H1 (cell line): ENCODE data around the gene LY6G5C. TPM values are rescaled to one million over a fixed set of nuclear protein-coding genes. Genes with fewer than 3 reads are reported as not detected.

Source experiments
- CTCF ChIP-seq, 3 experiments: IDR thresholded peaks; 1 replicate in 2 of 3; 2 replicates in 1 of 3; pipeline versions ENCODE4 v1.5.1 to v1.6.1; 2011; ENCODE audit warnings: low read length in 3 of 3, mild to moderate bottlenecking in 3 of 3, inconsistent platforms in 2 of 3, low read depth in 1 of 3, moderate library complexity in 1 of 3; ENCODE audit not compliant: insufficient read depth in 1 of 3; ENCODE audit errors: control extremely low read depth in 1 of 3
- JUND ChIP-seq: IDR thresholded peaks from 2 replicates; pipeline ENCODE4 v1.6.1; 2011; ENCODE audit warnings: mild to moderate bottlenecking, improper control_type of control experiment, low read length
- RAD21 ChIP-seq, 2 experiments: IDR thresholded peaks in 1 of 2; conservative IDR thresholded peaks in 1 of 2; 2 replicates each; pipeline ENCODE4 v1.6.1; 2011; ENCODE audit warnings: low read depth in 2 of 2, low read length in 2 of 2, improper control_type of control experiment in 1 of 2, inconsistent platforms in 1 of 2, mild to moderate bottlenecking in 1 of 2, moderate library complexity in 1 of 2
- TAF1 ChIP-seq: IDR thresholded peaks from 2 replicates; pipeline ENCODE4 v1.6.1; 2011; ENCODE audit warnings: mild to moderate bottlenecking, low read depth, low read length
- YY1 ChIP-seq: IDR thresholded peaks from 2 replicates; pipeline ENCODE4 v1.6.1; 2011; ENCODE audit warnings: low read depth, mild to moderate bottlenecking, low read length
- polyA plus RNA-seq, 7 experiments: library from polyadenylated mRNA; depleted of rRNA in 3 of 7; stranded (reverse) in 5 of 7; unstranded in 2 of 7; fragments of >200 nt in 5 of 7; fragments of 200-250 nt in 2 of 7; gene quantifications; 1 replicate in 5 of 7; 2 replicates in 1 of 7; 4 replicates in 1 of 7; pipeline versions ENCODE4 v1.2.1 to v1.2.3, GENCODE V29; 2011 to 2013; ENCODE audit warnings: missing spikeins in 2 of 7, mixed read lengths in 2 of 7
- total RNA-seq: library from RNA; stranded (reverse); fragmentation: NEBNext Ultra II Directional; extraction: Animal tissue kit (Norgen Biotek cat#: 25700); gene quantifications from 2 replicates; pipeline ENCODE4 v1.2.1, GENCODE V29; 2021

Gene LY6G5C
- total and polyA plus RNA-seq, 2 of the 8 experiments (the other 6 are each of a cell fraction or from before 2014, with no cell fraction given) = 1.1 to 1.8 TPM

- peak; percentile 78 to 85 (median 83) for TF ChIP-seq CTCF (IDR thresholded peaks at IDR 0.05; ENCODE audit: control extremely low read depth in 1 of 3, insufficient read depth in 1 of 3, low read depth in 1 of 3, low read length in 3 of 3)
- TF ChIP-seq RAD21 (IDR thresholded peaks at IDR 0.05 in 1 of 2, conservative IDR thresholded peaks at IDR 0.05 in 1 of 2; ENCODE audit: low read depth in 2 of 2, low read length in 2 of 2) = peak; percentile 90 to 96
- no peak for TF ChIP-seq TAF1
- no peak for TF ChIP-seq JUND
- TF ChIP-seq YY1 = peak; percentile 80
These were observed at the start of gene LY6G5C (continued) for GRCh38 chr6:31680226-31681134.
